ENCODE data around the gene SPAG16. TPM values are rescaled to one million over a fixed set of nuclear protein-coding genes. Genes with fewer than 3 reads are reported as not detected.

SPAG16 gene
- total RNA-seq, 1 experiment from 2014 or later = 0.30 TPM

GRCh38 chr2:214325404-214325803, 1041.1 kb downstream of the SPAG16 start:
- no peak overlapping the region for H3K9ac ChIP-seq (ENCODE audit: low read length)
- H3K27me3 ChIP-seq (ENCODE audit: insufficient read depth, low read length) = no peaks in the 10 kb centered on the region
- ChIA-PET CTCF (no interaction called here), RAD21 (ENCODE audit: low non-redundant PET in 1 of 2, low total read pairs in 2 of 2, uncharacterized antibody in 2 of 2, unreplicated experiment in 2 of 2) (no interaction called here), POLR2A (no interaction called here)
- no peaks in the 10 kb centered on the region for H4K20me1 ChIP-seq (ENCODE audit: insufficient read depth)
- no peaks in the 10 kb centered on the region for H3K4me1 ChIP-seq (ENCODE audit: control insufficient read depth in 1 of 2, insufficient read depth in 2 of 2, low read length in 2 of 2)
- TF ChIP-seq EGR1 (IDR thresholded peaks at IDR 0.05; ENCODE audit: low read depth) = no peak
- TF ChIP-seq ZFX (IDR thresholded peaks at IDR 0.05) = no peak
- TF ChIP-seq SRF (IDR thresholded peaks at IDR 0.05; ENCODE audit: low read depth) = no peak
- TF ChIP-seq YY1 (IDR thresholded peaks at IDR 0.05; ENCODE audit: extremely low read depth, insufficient replicate concordance, low read depth, low read length) = no peak
- TF ChIP-seq ELF1 (IDR thresholded peaks at IDR 0.05; ENCODE audit: borderline replicate concordance, low read depth) = no peak
- no peak for TF ChIP-seq CTCF (IDR thresholded peaks at IDR 0.05 in 2 of 3, conservative IDR thresholded peaks at IDR 0.05 in 1 of 3; ENCODE audit: borderline replicate concordance in 1 of 3, insufficient read depth in 1 of 3, low read depth in 2 of 3, low read length in 2 of 3)
- H3K9me3 ChIP-seq (ENCODE audit: control insufficient read depth in 1 of 2, insufficient read depth in 1 of 2, low read depth in 1 of 2, low read length in 2 of 2) = no peaks in the 10 kb centered on the region
- H3K36me3 ChIP-seq (ENCODE audit: control insufficient read depth in 1 of 2, insufficient read depth in 2 of 2, low read length in 2 of 2) = no peaks in the 10 kb centered on the region
- no peak overlapping the region for H3K4me3 ChIP-seq (replicated peaks in 1 of 2; ENCODE audit: low read depth in 1 of 2, low read length in 2 of 2)
- no peak for ATAC-seq
- no TSS peak for BruUV-seq (replicated peaks)
- H2AFZ ChIP-seq (ENCODE audit: low read depth, low read length, poor library complexity, severe bottlenecking) = no peak overlapping the region
- intact Hi-C loops (cut with micrococcal nuclease) = no loop called here
- no peak overlapping the region for H3K4me2 ChIP-seq (ENCODE audit: low read length)
- H3K27ac ChIP-seq (ENCODE audit: low read depth, low read length) = no peak overlapping the region
- DNase-seq (ENCODE audit: low read depth, low spot score) = no peak
- no peaks in the 10 kb centered on the region for H3K79me2 ChIP-seq (ENCODE audit: insufficient read depth, low read length)
- no peaks in the 10 kb centered on the region for H3K9me2 ChIP-seq (ENCODE audit: insufficient read depth)

GRCh38 chr2:214328941-214329340, 1044.7 kb downstream of the SPAG16 start:
- Histone ChIP-seq H3K36me3 (ENCODE audit: control insufficient read depth in 1 of 2, insufficient read depth in 2 of 2, low read length in 2 of 2) (no peaks in the 10 kb centered on the region), H2AFZ (ENCODE audit: low read depth, low read length, poor library complexity, severe bottlenecking) (no peak overlapping the region), H3K27ac (ENCODE audit: low read depth, low read length) (no peak overlapping the region), H3K9me3 (ENCODE audit: control insufficient read depth in 1 of 2, insufficient read depth in 1 of 2, low read depth in 1 of 2, low read length in 2 of 2) (no peaks in the 10 kb centered on the region), H3K4me2 (ENCODE audit: low read length) (no peak overlapping the region), H4K20me1 (ENCODE audit: insufficient read depth) (no peaks in the 10 kb centered on the region), H3K27me3 (ENCODE audit: insufficient read depth, low read length) (no peaks in the 10 kb centered on the region), H3K79me2 (ENCODE audit: insufficient read depth, low read length) (no peaks in the 10 kb centered on the region), H3K9me2 (ENCODE audit: insufficient read depth) (no peaks in the 10 kb centered on the region), H3K4me1 (ENCODE audit: control insufficient read depth in 1 of 2, insufficient read depth in 2 of 2, low read length in 2 of 2) (no peaks in the 10 kb centered on the region), H3K4me3 (replicated peaks in 1 of 2; ENCODE audit: low read depth in 1 of 2, low read length in 2 of 2) (no peak overlapping the region), H3K9ac (ENCODE audit: low read length) (no peak overlapping the region)
- ChIA-PET CTCF (no interaction called here), RAD21 (ENCODE audit: low non-redundant PET in 1 of 2, low total read pairs in 2 of 2, uncharacterized antibody in 2 of 2, unreplicated experiment in 2 of 2) (no interaction called here), POLR2A (no interaction called here)
- ATAC-seq (no peak), DNase-seq (ENCODE audit: low read depth, low spot score) (no peak)
- no TSS peak for BruUV-seq (replicated peaks)
- intact Hi-C loops (cut with micrococcal nuclease) = no loop called here
- TF ChIP-seq REST (IDR thresholded peaks at IDR 0.05; ENCODE audit: low read depth) (no peak), POLR2A (IDR thresholded peaks at IDR 0.05; ENCODE audit: borderline replicate concordance, extremely low read depth, insufficient read depth, insufficient read length) (no peak), YY1 (IDR thresholded peaks at IDR 0.05; ENCODE audit: extremely low read depth, insufficient replicate concordance, low read depth, low read length) (no peak), CBX3 (IDR thresholded peaks at IDR 0.05; ENCODE audit: low read depth) (no peak), SIN3A (IDR thresholded peaks at IDR 0.05; ENCODE audit: low read depth) (no peak), RAD21 (IDR thresholded peaks at IDR 0.05; ENCODE audit: low read depth) (no peak), MAX (IDR thresholded peaks at IDR 0.05) (no peak), CTCF (IDR thresholded peaks at IDR 0.05 in 2 of 3, conservative IDR thresholded peaks at IDR 0.05 in 1 of 3; ENCODE audit: borderline replicate concordance in 1 of 3, insufficient read depth in 1 of 3, low read depth in 2 of 3, low read length in 2 of 3) (no peak), SRF (IDR thresholded peaks at IDR 0.05; ENCODE audit: low read depth) (no peak), EZH2phosphoT487 (IDR thresholded peaks at IDR 0.05; ENCODE audit: borderline replicate concordance) (no peak), ZFX (IDR thresholded peaks at IDR 0.05) (no peak)
